ENCODE measurements around the gene B3GALT6.

The B3GALT6 gene

GRCh38 chr1:1219341-1219740 lies 12.7 kb upstream of the B3GALT6 start:
- Histone ChIP-seq H3K4me1 (ENCODE audit: control insufficient read depth, insufficient read depth, low read length, poor library complexity, severe bottlenecking) (no peaks in the 10 kb centered on the region), H3K36me3 (ENCODE audit: control insufficient read depth, insufficient read depth, low read length) (peaks cover 56% of the 10 kb centered on the region), H3K9me3 (ENCODE audit: control insufficient read depth, low read length) (no peaks in the 10 kb centered on the region), H3K27ac (ENCODE audit: low read depth, low read length, severe bottlenecking) (no peak overlapping the region), H3K4me3 (ENCODE audit: extremely low read depth, insufficient read depth, low read length, poor library complexity, severe bottlenecking) (no peak overlapping the region)
- WGBS, 2 experiments (ENCODE audit: insufficient coverage in 2 of 2) = 96 to 98% methylated on average over 16 to 20 of the region's 20 CpGs

GRCh38 chr1:1220197-1220596 lies 11.8 kb upstream of the B3GALT6 start:
- H3K27ac ChIP-seq (ENCODE audit: low read depth, low read length, severe bottlenecking) = no peak overlapping the region
- H3K4me1 ChIP-seq (ENCODE audit: control insufficient read depth, insufficient read depth, low read length, poor library complexity, severe bottlenecking) = no peaks in the 10 kb centered on the region
- H3K9me3 ChIP-seq (ENCODE audit: control insufficient read depth, low read length) = no peaks in the 10 kb centered on the region
- H3K36me3 ChIP-seq (ENCODE audit: control insufficient read depth, insufficient read depth, low read length) = peaks cover 64% of the 10 kb centered on the region
- WGBS, 2 experiments (ENCODE audit: insufficient coverage in 2 of 2) = 96 to 97% methylated on average over 24 of the region's 24 CpGs
- H3K4me3 ChIP-seq (ENCODE audit: extremely low read depth, insufficient read depth, low read length, poor library complexity, severe bottlenecking) = no peak overlapping the region

- no peaks in the 10 kb centered on the region for H3K4me1 ChIP-seq (ENCODE audit: control insufficient read depth, insufficient read depth, low read length, poor library complexity, severe bottlenecking)
- no peak overlapping the region for H3K27ac ChIP-seq (ENCODE audit: low read depth, low read length, severe bottlenecking)
- peaks cover 73% of the 10 kb centered on the region for H3K36me3 ChIP-seq (ENCODE audit: control insufficient read depth, insufficient read depth, low read length)
- no peak overlapping the region for H3K4me3 ChIP-seq (ENCODE audit: extremely low read depth, insufficient read depth, low read length, poor library complexity, severe bottlenecking)
- no peaks in the 10 kb centered on the region for H3K9me3 ChIP-seq (ENCODE audit: control insufficient read depth, low read length)
- 95 to 96% methylated on average over 29 to 30 of the region's 30 CpGs for WGBS, 2 experiments (ENCODE audit: insufficient coverage in 2 of 2)
Measured at GRCh38 chr1:1221887-1222574, 10.0 kb upstream of the B3GALT6 start.

GRCh38 chr1:1222575-1223225 lies 9.3 kb upstream of the B3GALT6 start:
- H3K36me3 ChIP-seq (ENCODE audit: control insufficient read depth, insufficient read depth, low read length) = peaks cover 72% of the 10 kb centered on the region
- no peak overlapping the region for H3K27ac ChIP-seq (ENCODE audit: low read depth, low read length, severe bottlenecking)
- no peaks in the 10 kb centered on the region for H3K9me3 ChIP-seq (ENCODE audit: control insufficient read depth, low read length)
- no peaks in the 10 kb centered on the region for H3K4me1 ChIP-seq (ENCODE audit: control insufficient read depth, insufficient read depth, low read length, poor library complexity, severe bottlenecking)
- H3K4me3 ChIP-seq (ENCODE audit: extremely low read depth, insufficient read depth, low read length, poor library complexity, severe bottlenecking) = no peak overlapping the region
- 96 to 97% methylated on average over 44 of the region's 44 CpGs for WGBS, 2 experiments (ENCODE audit: insufficient coverage in 2 of 2)

- H3K4me1 ChIP-seq (ENCODE audit: control insufficient read depth, insufficient read depth, low read length, poor library complexity, severe bottlenecking) = no peaks in the 10 kb centered on the region
- H3K27ac ChIP-seq (ENCODE audit: low read depth, low read length, severe bottlenecking) = no peak overlapping the region
- no peaks in the 10 kb centered on the region for H3K9me3 ChIP-seq (ENCODE audit: control insufficient read depth, low read length)
- H3K4me3 ChIP-seq (ENCODE audit: extremely low read depth, insufficient read depth, low read length, poor library complexity, severe bottlenecking) = no peak overlapping the region
- WGBS, 2 experiments (ENCODE audit: insufficient coverage in 2 of 2) = 98 to 99% methylated on average over 13 to 15 of the region's 15 CpGs
- H3K36me3 ChIP-seq (ENCODE audit: control insufficient read depth, insufficient read depth, low read length) = peaks cover 72% of the 10 kb centered on the region
Measured at GRCh38 chr1:1223321-1223720, 8.7 kb upstream of the B3GALT6 start.

- Histone ChIP-seq H3K9me3 (ENCODE audit: control insufficient read depth, low read length) (no peaks in the 10 kb centered on the region), H3K27ac (ENCODE audit: low read depth, low read length, severe bottlenecking) (no peak overlapping the region), H3K4me1 (ENCODE audit: control insufficient read depth, insufficient read depth, low read length, poor library complexity, severe bottlenecking) (no peaks in the 10 kb centered on the region), H3K36me3 (ENCODE audit: control insufficient read depth, insufficient read depth, low read length) (peaks cover 71% of the 10 kb centered on the region), H3K4me3 (ENCODE audit: extremely low read depth, insufficient read depth, low read length, poor library complexity, severe bottlenecking) (no peak overlapping the region)
- WGBS, 2 experiments (ENCODE audit: insufficient coverage in 2 of 2) = 89 to 98% methylated on average over 16 to 20 of the region's 21 CpGs
Measured at GRCh38 chr1:1223891-1224290, 8.1 kb upstream of the B3GALT6 start.

- WGBS, 2 experiments (ENCODE audit: insufficient coverage in 2 of 2) = 95 to 99% methylated on average over 19 to 30 of the region's 34 CpGs
- Histone ChIP-seq H3K4me3 (ENCODE audit: extremely low read depth, insufficient read depth, low read length, poor library complexity, severe bottlenecking) (no peak overlapping the region), H3K9me3 (ENCODE audit: control insufficient read depth, low read length) (no peaks in the 10 kb centered on the region), H3K36me3 (ENCODE audit: control insufficient read depth, insufficient read depth, low read length) (peaks cover 81% of the 10 kb centered on the region), H3K27ac (ENCODE audit: low read depth, low read length, severe bottlenecking) (no peak overlapping the region), H3K4me1 (ENCODE audit: control insufficient read depth, insufficient read depth, low read length, poor library complexity, severe bottlenecking) (no peaks in the 10 kb centered on the region)
Measured at GRCh38 chr1:1225238-1225845, 6.7 kb upstream of the B3GALT6 start.

GRCh38 chr1:1225913-1226312 lies 6.1 kb upstream of the B3GALT6 start:
- no peaks in the 10 kb centered on the region for H3K4me1 ChIP-seq (ENCODE audit: control insufficient read depth, insufficient read depth, low read length, poor library complexity, severe bottlenecking)
- no peak overlapping the region for H3K27ac ChIP-seq (ENCODE audit: low read depth, low read length, severe bottlenecking)
- WGBS, 2 experiments (ENCODE audit: insufficient coverage in 2 of 2) = 98 to 99% methylated on average over 18 of the region's 18 CpGs
- no peak overlapping the region for H3K4me3 ChIP-seq (ENCODE audit: extremely low read depth, insufficient read depth, low read length, poor library complexity, severe bottlenecking)
- H3K9me3 ChIP-seq (ENCODE audit: control insufficient read depth, low read length) = no peaks in the 10 kb centered on the region
- peaks cover 76% of the 10 kb centered on the region for H3K36me3 ChIP-seq (ENCODE audit: control insufficient read depth, insufficient read depth, low read length)

- Histone ChIP-seq H3K27ac (ENCODE audit: low read depth, low read length, severe bottlenecking) (no peak overlapping the region), H3K9me3 (ENCODE audit: control insufficient read depth, low read length) (no peaks in the 10 kb centered on the region), H3K4me3 (ENCODE audit: extremely low read depth, insufficient read depth, low read length, poor library complexity, severe bottlenecking) (no peak overlapping the region), H3K36me3 (ENCODE audit: control insufficient read depth, insufficient read depth, low read length) (peaks cover 67% of the 10 kb centered on the region), H3K4me1 (ENCODE audit: control insufficient read depth, insufficient read depth, low read length, poor library complexity, severe bottlenecking) (no peaks in the 10 kb centered on the region)
- 97 to 98% methylated on average over 32 to 41 of the region's 44 CpGs for WGBS, 2 experiments (ENCODE audit: insufficient coverage in 2 of 2)
Measured at GRCh38 chr1:1226566-1227362, 5.3 kb upstream of the B3GALT6 start.

- 95 to 96% methylated on average over 25 of the region's 25 CpGs for WGBS, 2 experiments (ENCODE audit: insufficient coverage in 2 of 2)
- Histone ChIP-seq H3K27ac (ENCODE audit: low read depth, low read length, severe bottlenecking) (no peak overlapping the region), H3K9me3 (ENCODE audit: control insufficient read depth, low read length) (no peaks in the 10 kb centered on the region), H3K36me3 (ENCODE audit: control insufficient read depth, insufficient read depth, low read length) (peaks cover 62% of the 10 kb centered on the region), H3K4me1 (ENCODE audit: control insufficient read depth, insufficient read depth, low read length, poor library complexity, severe bottlenecking) (no peaks in the 10 kb centered on the region), H3K4me3 (ENCODE audit: extremely low read depth, insufficient read depth, low read length, poor library complexity, severe bottlenecking) (no peak overlapping the region)
Measured at GRCh38 chr1:1227386-1227785, 4.7 kb upstream of the B3GALT6 start.

All from mesodermal cell (in vitro differentiated cells).